Body of pancreas (tissue), 4 donors: ENCODE results near the gene NREP.

Source experiments
- POLR2A ChIP-seq, 3 donors: fragments of 450-650 bp; IDR thresholded peaks; one replicate each; pipeline ENCODE4 v1.6.1; 2016; ENCODE audit warnings: antibody characterized with exemption in 3 of 3, mild to moderate bottlenecking in 2 of 3
- TF ChIP-seq, protein P1 (sequence below), 7 experiments: fragments of 450-650 bp in 4 of 7; fragments of 200-600 bp in 3 of 7; sonication (generic) in 3 of 7; IDR thresholded peaks; one replicate each; pipeline ENCODE4 v1.5.1; 2016 to 2019; ENCODE audit warnings: antibody characterized with exemption in 7 of 7

DNA sequence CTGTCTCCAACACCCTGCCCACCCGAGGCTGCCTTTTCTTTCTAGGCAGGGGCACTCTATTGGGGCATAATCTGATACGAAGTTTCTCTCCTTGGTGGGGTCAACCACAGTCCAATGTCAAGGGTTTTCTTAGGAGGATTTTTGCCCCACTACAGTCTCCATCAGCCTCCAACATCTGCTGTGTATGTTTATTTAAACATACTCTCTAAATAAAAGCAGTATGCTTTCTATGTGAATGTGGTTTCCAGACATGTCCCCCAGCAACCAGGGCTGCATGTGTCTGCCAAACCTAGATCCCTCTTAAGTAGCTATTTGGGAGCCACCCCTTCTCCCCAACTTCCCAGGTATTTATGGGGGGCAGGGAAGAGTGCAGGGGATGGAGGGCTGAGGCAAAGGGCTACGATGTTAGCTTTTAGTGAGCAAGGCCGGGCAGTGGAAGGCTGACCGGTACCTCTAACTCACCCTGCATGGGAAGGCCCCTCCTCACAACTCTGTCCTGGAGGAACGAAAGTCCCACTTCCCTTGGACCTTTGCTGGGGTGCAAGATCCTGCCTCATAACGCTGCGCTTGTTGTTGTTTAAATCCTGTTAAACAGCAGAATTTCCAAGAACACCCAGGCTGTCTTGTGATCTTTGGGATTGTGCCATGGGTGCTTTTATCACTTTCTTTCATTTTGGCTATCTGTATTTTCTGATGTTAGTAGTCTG lies 75.4 kb downstream of the NREP start:
- TF ChIP-seq, protein P1, sequence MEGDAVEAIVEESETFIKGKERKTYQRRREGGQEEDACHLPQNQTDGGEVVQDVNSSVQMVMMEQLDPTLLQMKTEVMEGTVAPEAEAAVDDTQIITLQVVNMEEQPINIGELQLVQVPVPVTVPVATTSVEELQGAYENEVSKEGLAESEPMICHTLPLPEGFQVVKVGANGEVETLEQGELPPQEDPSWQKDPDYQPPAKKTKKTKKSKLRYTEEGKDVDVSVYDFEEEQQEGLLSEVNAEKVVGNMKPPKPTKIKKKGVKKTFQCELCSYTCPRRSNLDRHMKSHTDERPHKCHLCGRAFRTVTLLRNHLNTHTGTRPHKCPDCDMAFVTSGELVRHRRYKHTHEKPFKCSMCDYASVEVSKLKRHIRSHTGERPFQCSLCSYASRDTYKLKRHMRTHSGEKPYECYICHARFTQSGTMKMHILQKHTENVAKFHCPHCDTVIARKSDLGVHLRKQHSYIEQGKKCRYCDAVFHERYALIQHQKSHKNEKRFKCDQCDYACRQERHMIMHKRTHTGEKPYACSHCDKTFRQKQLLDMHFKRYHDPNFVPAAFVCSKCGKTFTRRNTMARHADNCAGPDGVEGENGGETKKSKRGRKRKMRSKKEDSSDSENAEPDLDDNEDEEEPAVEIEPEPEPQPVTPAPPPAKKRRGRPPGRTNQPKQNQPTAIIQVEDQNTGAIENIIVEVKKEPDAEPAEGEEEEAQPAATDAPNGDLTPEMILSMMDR (IDR thresholded peaks at IDR 0.05) = no peak
- no peak for TF ChIP-seq POLR2A (IDR thresholded peaks at IDR 0.05)
